ENCODE data around the gene GOLGA1.
"Not testable (repeated sequence)": the region's sequence is repeated elsewhere in the genome, so short reads cannot be mapped to it uniquely, and the experiment has no call there.

The GOLGA1 gene

GRCh38 chr9:124940894-124941678, at the start of gene GOLGA1:
Gene GOLGA1 (minus strand): TSS chr9:124941083. CDS start chr9:124938711, 2,372 bp downstream.
- H4K20me1 ChIP-seq: no peaks in the 10 kb centered on the region
- H3K36me3 ChIP-seq: peaks cover 0 to 25% (median 6%) of the 10 kb centered on the region in 11 experiments; a peak in 12 of 22 replicates
- H3K9ac ChIP-seq: peak within 1 kb of the TSS; percentile 87 to 97 (median 90)
- peak within 1 kb of the TSS; percentile 68 to 88 (median 80) for H3K4me3 ChIP-seq
- H3K27ac ChIP-seq: peak within 1 kb of the TSS; percentile 87 to 96 (median 91)
- H3K27me3 ChIP-seq: no peaks in the 10 kb centered on the region
- no peaks in the 10 kb centered on the region for H3K9me3 ChIP-seq (replicated peaks in 1 of 11)
- no peak for TF ChIP-seq Cebpa-rat (IDR thresholded peaks at IDR 0.05)
- H3K4me2 ChIP-seq: peak within 1 kb of the TSS; percentile 79 to 95 (median 93)
- peaks cover 18 to 33% (median 22%) of the 10 kb centered on the region in 10 experiments for H3K4me1 ChIP-seq

GRCh38 chr9:124983698-124984097, 42.8 kb upstream of the GOLGA1 start:
- H3K36me3 ChIP-seq: peaks cover 0 to 61% (median 20%) of the 10 kb centered on the region in 11 experiments; a peak in 15 of 22 replicates
- H4K20me1 ChIP-seq: no peaks in the 10 kb centered on the region
- no peaks in the 10 kb centered on the region for H3K4me1 ChIP-seq
- H3K9me3 ChIP-seq (replicated peaks in 1 of 11): no peaks in the 10 kb centered on the region
- no peaks in the 10 kb centered on the region for H3K27me3 ChIP-seq
- no peak overlapping the region for H3K4me3 ChIP-seq
- no peak for TF ChIP-seq Cebpa-rat (IDR thresholded peaks at IDR 0.05)
- H3K9ac ChIP-seq: no peak overlapping the region
- no peak overlapping the region for H3K4me2 ChIP-seq
- H3K27ac ChIP-seq: no peak overlapping the region

GRCh38 chr9:124980431-124980830, 39.5 kb upstream of the GOLGA1 start:
- TF ChIP-seq Cebpa-rat (IDR thresholded peaks at IDR 0.05): no peak
- H3K36me3 ChIP-seq: peaks cover 0 to 51% (median 18%) of the 10 kb centered on the region in 11 experiments; a peak in 14 of 22 replicates
- no peaks in the 10 kb centered on the region for H3K9me3 ChIP-seq (replicated peaks in 1 of 11)
- H4K20me1 ChIP-seq: 0 out of 22 replicates have a peak, but pooled peaks cover 0 to 3% (median 0%) of the 10 kb centered on the region in 11 experiments
- H3K27me3 ChIP-seq: no peaks in the 10 kb centered on the region
- H3K27ac ChIP-seq: no peak overlapping the region
- H3K4me1 ChIP-seq: peaks cover 0 to 3% (median 0%) of the 10 kb centered on the region in 10 experiments; a peak in 3 of 20 replicates
- H3K4me3 ChIP-seq: no peak overlapping the region
- no peak overlapping the region for H3K4me2 ChIP-seq
- no peak overlapping the region for H3K9ac ChIP-seq

GRCh38 chr9:124975131-124975530, 34.2 kb upstream of the GOLGA1 start:
- H3K27me3 ChIP-seq: no peaks in the 10 kb centered on the region
- H3K9ac ChIP-seq: no peak overlapping the region
- H3K9me3 ChIP-seq (replicated peaks in 1 of 11): no peaks in the 10 kb centered on the region
- no peak overlapping the region; a peak in 1 of 22 replicates for H3K27ac ChIP-seq
- no peak overlapping the region for H3K4me3 ChIP-seq
- H3K4me1 ChIP-seq: peaks cover 0 to 11% (median 0%) of the 10 kb centered on the region in 10 experiments; a peak in 3 of 20 replicates
- H3K4me2 ChIP-seq: 0 out of 22 replicates have a peak overlapping the region, but pooled peaks of 1 of the 11 experiments have one; percentile 6
- TF ChIP-seq Cebpa-rat (IDR thresholded peaks at IDR 0.05): no peak
- peaks cover 4 to 63% (median 47%) of the 10 kb centered on the region in 11 experiments; a peak in 16 of 22 replicates for H3K36me3 ChIP-seq
- H4K20me1 ChIP-seq: 0 out of 22 replicates have a peak, but pooled peaks cover 0 to 3% (median 0%) of the 10 kb centered on the region in 11 experiments

GRCh38 chr9:124973807-124974206, 32.9 kb upstream of the GOLGA1 start:
- Histone ChIP-seq H3K36me3 (peaks cover 4 to 76% (median 49%) of the 10 kb centered on the region in 11 experiments; a peak in 16 of 22 replicates), H3K4me3 (no peak overlapping the region), H3K4me2 (no peak overlapping the region), H3K9me3 (replicated peaks in 1 of 11) (no peaks in the 10 kb centered on the region), H3K27me3 (no peaks in the 10 kb centered on the region), H4K20me1 (0 out of 22 replicates have a peak, but pooled peaks cover 0 to 3% (median 0%) of the 10 kb centered on the region in 11 experiments), H3K9ac (no peak overlapping the region), H3K4me1 (peaks cover 0 to 11% (median 0%) of the 10 kb centered on the region in 10 experiments; a peak in 6 of 20 replicates), H3K27ac (no peak overlapping the region)
- no peak for TF ChIP-seq Cebpa-rat (IDR thresholded peaks at IDR 0.05)

GRCh38 chr9:124972241-124972770, 31.4 kb upstream of the GOLGA1 start:
- Histone ChIP-seq H3K36me3 (peaks cover 4 to 89% (median 62%) of the 10 kb centered on the region in 11 experiments; a peak in 16 of 22 replicates), H3K4me2 (no peak overlapping the region), H3K9me3 (replicated peaks in 1 of 11) (no peaks in the 10 kb centered on the region), H3K9ac (no peak overlapping the region), H4K20me1 (0 out of 22 replicates have a peak, but pooled peaks cover 0 to 1% (median 0%) of the 10 kb centered on the region in 11 experiments), H3K4me3 (no peak overlapping the region), H3K4me1 (peaks cover 0 to 11% (median 0%) of the 10 kb centered on the region in 10 experiments; a peak in 6 of 20 replicates), H3K27me3 (no peaks in the 10 kb centered on the region), H3K27ac (no peak overlapping the region)
- no peak for TF ChIP-seq Cebpa-rat (IDR thresholded peaks at IDR 0.05)

GRCh38 chr9:124969401-124969800, 28.5 kb upstream of the GOLGA1 start:
- Histone ChIP-seq H3K9me3 (replicated peaks in 1 of 11) (no peaks in the 10 kb centered on the region), H3K4me3 (no peak overlapping the region), H3K4me2 (no peak overlapping the region), H3K36me3 (peaks cover 4 to 72% (median 46%) of the 10 kb centered on the region in 11 experiments; a peak in 16 of 22 replicates), H3K27ac (no peak overlapping the region), H4K20me1 (no peaks in the 10 kb centered on the region), H3K9ac (0 out of 22 replicates have a peak overlapping the region, but pooled peaks of 1 of the 11 experiments have one; percentile 17), H3K4me1 (peaks cover 0 to 14% (median 0%) of the 10 kb centered on the region in 10 experiments; a peak in 5 of 20 replicates), H3K27me3 (no peaks in the 10 kb centered on the region)
- TF ChIP-seq Cebpa-rat (IDR thresholded peaks at IDR 0.05): no peak

- Histone ChIP-seq H3K9ac (no peak overlapping the region), H3K4me1 (peaks cover 0 to 16% (median 0%) of the 10 kb centered on the region in 10 experiments; a peak in 5 of 20 replicates), H3K36me3 (peaks cover 4 to 66% (median 35%) of the 10 kb centered on the region in 11 experiments; a peak in 16 of 22 replicates), H3K4me2 (no peak overlapping the region), H3K27me3 (no peaks in the 10 kb centered on the region), H3K27ac (no peak overlapping the region), H4K20me1 (no peaks in the 10 kb centered on the region), H3K9me3 (replicated peaks in 1 of 11) (no peaks in the 10 kb centered on the region), H3K4me3 (no peak overlapping the region)
- no peak for TF ChIP-seq Cebpa-rat (IDR thresholded peaks at IDR 0.05)
Measured at GRCh38 chr9:124968238-124968637, 27.4 kb upstream of the GOLGA1 start.

- H3K9ac ChIP-seq; H3K27me3 ChIP-seq; H3K9me3 ChIP-seq (replicated peaks in 1 of 11); H3K4me3 ChIP-seq; H4K20me1 ChIP-seq: not testable (repeated sequence)
- Histone ChIP-seq H3K4me2 (peak overlapping the region in 1 of 11 experiments; percentile 23; a peak in 2 of 22 replicates), H3K36me3 (peaks cover 4 to 48% (median 29%) of the 10 kb centered on the region in 11 experiments; a peak in 16 of 22 replicates), H3K4me1 (peaks cover 0 to 16% (median 0%) of the 10 kb centered on the region in 10 experiments; a peak in 5 of 20 replicates), H3K27ac (peak overlapping the region in 4 of 11 experiments; percentile 7 to 59 (median 39); a peak in 6 of 22 replicates)
Measured at GRCh38 chr9:124965775-124966568, 25.1 kb upstream of the GOLGA1 start.
